GM21515 (cell line): ENCODE results near the gene SBNO2.

Experiments used
- ATAC-seq: cut with Tn5 transposase; IDR thresholded peaks from one replicate; pipeline ENCODE4 v1.9.1; 2021; ENCODE audit not compliant: unreplicated experiment

SBNO2 gene

GRCh38 chr19:1076951-1077350, 97.1 kb downstream of the SBNO2 start:
- ATAC-seq: peak; percentile 50

- no peak for ATAC-seq
These were observed 98.1 kb downstream of the SBNO2 start for GRCh38 chr19:1076046-1076386.

GRCh38 chr19:1074544-1075283, 99.4 kb downstream of the SBNO2 start:
- ATAC-seq: no peak

- no peak for ATAC-seq
These were observed 100.0 kb downstream of the SBNO2 start for GRCh38 chr19:1073956-1074517.

GRCh38 chr19:1073063-1073955, 100.8 kb downstream of the SBNO2 start:
- no peak for ATAC-seq

GRCh38 chr19:1072371-1073015, 101.6 kb downstream of the SBNO2 start:
- ATAC-seq: no peak

- ATAC-seq: no peak
These were observed 102.9 kb downstream of the SBNO2 start for GRCh38 chr19:1070931-1071791.

- no peak for ATAC-seq
These were observed 103.5 kb downstream of the SBNO2 start for GRCh38 chr19:1070576-1070930.

GRCh38 chr19:1069009-1069779, 104.9 kb downstream of the SBNO2 start:
- no peak for ATAC-seq

- ATAC-seq: no peak
These were observed 105.8 kb downstream of the SBNO2 start for GRCh38 chr19:1068009-1069001.

GRCh38 chr19:1067341-1067957, 106.6 kb downstream of the SBNO2 start:
- peak; percentile 14 for ATAC-seq

- ATAC-seq: peak; percentile 34
These were observed 107.2 kb downstream of the SBNO2 start, which contains the start of gene ARHGAP45 for GRCh38 chr19:1066748-1067340. Gene ARHGAP45 (plus strand): TSS chr19:1067167. CDS start chr19:1067406, 239 bp downstream.

GRCh38 chr19:1066251-1066747, 107.8 kb downstream of the SBNO2 start:
- ATAC-seq: no peak

- ATAC-seq: no peak
These were observed 108.4 kb downstream of the SBNO2 start for GRCh38 chr19:1065606-1066109.

- ATAC-seq: no peak
These were observed 109.1 kb downstream of the SBNO2 start for GRCh38 chr19:1064661-1065605.
